HG02642 (cell line): ENCODE measurements around the gene ULBP2.

Experiments used
- ATAC-seq: cut with Tn5 transposase; IDR thresholded peaks from one replicate; pipeline ENCODE4 v1.9.1; 2021; ENCODE audit warnings: mild to moderate bottlenecking; ENCODE audit not compliant: unreplicated experiment, poor library complexity

The ULBP2 gene

GRCh38 chr6:149941583-149942460 lies at the start of gene ULBP2:
ULBP2 (plus strand) TSS chr6:149942014; CDS start chr6:149942073, 59 bp downstream.
- ATAC-seq = peak; percentile 36

GRCh38 chr6:149895048-149895590 lies 46.7 kb upstream of the ULBP2 start:
- no peak for ATAC-seq

- no peak for ATAC-seq
These were observed 46.0 kb upstream of the ULBP2 start for GRCh38 chr6:149895833-149896271.

GRCh38 chr6:149896491-149896890 lies 45.3 kb upstream of the ULBP2 start:
- no peak for ATAC-seq

- no peak for ATAC-seq
These were observed 44.7 kb upstream of the ULBP2 start for GRCh38 chr6:149897015-149897697.

GRCh38 chr6:149897855-149898744 lies 43.7 kb upstream of the ULBP2 start, which contains the start of gene RAET1E:
RAET1E (minus strand) TSS chr6:149898113; CDS start chr6:149890901, 7,212 bp downstream.
- no peak for ATAC-seq

- ATAC-seq = no peak
These were observed 42.8 kb upstream of the ULBP2 start for GRCh38 chr6:149898966-149899365.

GRCh38 chr6:149899486-149899885 lies 42.3 kb upstream of the ULBP2 start:
- no peak for ATAC-seq

- no peak for ATAC-seq
These were observed 41.7 kb upstream of the ULBP2 start for GRCh38 chr6:149899926-149900619.

GRCh38 chr6:149900620-149901443 lies 41.0 kb upstream of the ULBP2 start:
- ATAC-seq = no peak

- no peak for ATAC-seq
These were observed 40.2 kb upstream of the ULBP2 start for GRCh38 chr6:149901444-149902140.

- ATAC-seq = no peak
These were observed 37.7 kb upstream of the ULBP2 start for GRCh38 chr6:149903938-149904611.

GRCh38 chr6:149904661-149905370 lies 37.0 kb upstream of the ULBP2 start:
- no peak for ATAC-seq

- ATAC-seq = no peak
These were observed 36.4 kb upstream of the ULBP2 start for GRCh38 chr6:149905371-149905910.

GRCh38 chr6:149905911-149906371 lies 35.9 kb upstream of the ULBP2 start:
- no peak for ATAC-seq

GRCh38 chr6:149906405-149906804 lies 35.4 kb upstream of the ULBP2 start:
- ATAC-seq = no peak

GRCh38 chr6:149907317-149907716 lies 34.5 kb upstream of the ULBP2 start:
- ATAC-seq = no peak
